ENCODE measurements around the gene MPO. TPM values are rescaled to one million over a fixed set of nuclear protein-coding genes. Genes with fewer than 3 reads are reported as not detected.

MPO gene, protein sequence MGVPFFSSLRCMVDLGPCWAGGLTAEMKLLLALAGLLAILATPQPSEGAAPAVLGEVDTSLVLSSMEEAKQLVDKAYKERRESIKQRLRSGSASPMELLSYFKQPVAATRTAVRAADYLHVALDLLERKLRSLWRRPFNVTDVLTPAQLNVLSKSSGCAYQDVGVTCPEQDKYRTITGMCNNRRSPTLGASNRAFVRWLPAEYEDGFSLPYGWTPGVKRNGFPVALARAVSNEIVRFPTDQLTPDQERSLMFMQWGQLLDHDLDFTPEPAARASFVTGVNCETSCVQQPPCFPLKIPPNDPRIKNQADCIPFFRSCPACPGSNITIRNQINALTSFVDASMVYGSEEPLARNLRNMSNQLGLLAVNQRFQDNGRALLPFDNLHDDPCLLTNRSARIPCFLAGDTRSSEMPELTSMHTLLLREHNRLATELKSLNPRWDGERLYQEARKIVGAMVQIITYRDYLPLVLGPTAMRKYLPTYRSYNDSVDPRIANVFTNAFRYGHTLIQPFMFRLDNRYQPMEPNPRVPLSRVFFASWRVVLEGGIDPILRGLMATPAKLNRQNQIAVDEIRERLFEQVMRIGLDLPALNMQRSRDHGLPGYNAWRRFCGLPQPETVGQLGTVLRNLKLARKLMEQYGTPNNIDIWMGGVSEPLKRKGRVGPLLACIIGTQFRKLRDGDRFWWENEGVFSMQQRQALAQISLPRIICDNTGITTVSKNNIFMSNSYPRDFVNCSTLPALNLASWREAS
- total RNA-seq, result 0.08 TPM
- long read RNA-seq, result 0 reads

DNA sequence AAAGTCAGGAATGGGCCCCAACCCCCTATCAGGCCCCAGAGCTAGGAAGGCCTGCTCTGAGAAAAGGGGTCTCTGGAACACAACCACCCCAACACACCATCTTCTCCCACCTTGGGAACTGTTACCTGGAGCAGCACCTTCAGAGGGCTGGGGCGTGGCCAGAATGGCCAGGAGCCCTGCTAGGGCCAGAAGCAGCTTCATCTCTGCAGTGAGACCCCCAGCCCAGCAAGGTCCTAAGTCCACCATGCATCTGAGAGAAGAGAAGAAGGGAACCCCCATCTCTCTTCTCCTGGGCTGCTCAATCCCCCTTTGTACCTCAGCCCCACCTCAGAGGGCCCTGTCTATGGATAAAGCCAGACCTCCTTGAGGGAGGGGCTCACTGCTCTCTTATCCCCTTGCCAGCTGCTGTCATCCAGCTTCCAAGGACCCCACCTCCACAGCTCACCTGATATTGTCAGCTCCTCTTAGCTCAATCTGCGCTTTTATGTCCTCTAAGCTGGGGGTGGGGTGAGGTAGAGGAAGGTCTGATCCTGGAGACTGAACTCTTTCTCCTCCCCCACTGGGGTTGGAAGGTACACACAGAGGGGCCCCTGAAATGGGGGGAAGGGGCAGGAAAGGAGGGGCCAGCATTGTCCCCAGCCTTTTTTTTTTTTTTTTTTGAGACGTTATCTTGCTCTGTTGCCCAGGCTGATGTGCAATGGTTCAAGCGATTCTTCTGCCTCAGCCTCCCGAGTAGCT lies at the start of gene MPO:
Gene MPO, minus strand, starts transcription at position 456 of the 738 bp plus-strand sequence. Its CDS starts 177 bp downstream, at position 279.
- no peak for ATAC-seq
- no peak for DNase-seq (ENCODE audit: missing footprints)
- intact Hi-C loops (cut with DNase I), result no loop called here

DNA sequence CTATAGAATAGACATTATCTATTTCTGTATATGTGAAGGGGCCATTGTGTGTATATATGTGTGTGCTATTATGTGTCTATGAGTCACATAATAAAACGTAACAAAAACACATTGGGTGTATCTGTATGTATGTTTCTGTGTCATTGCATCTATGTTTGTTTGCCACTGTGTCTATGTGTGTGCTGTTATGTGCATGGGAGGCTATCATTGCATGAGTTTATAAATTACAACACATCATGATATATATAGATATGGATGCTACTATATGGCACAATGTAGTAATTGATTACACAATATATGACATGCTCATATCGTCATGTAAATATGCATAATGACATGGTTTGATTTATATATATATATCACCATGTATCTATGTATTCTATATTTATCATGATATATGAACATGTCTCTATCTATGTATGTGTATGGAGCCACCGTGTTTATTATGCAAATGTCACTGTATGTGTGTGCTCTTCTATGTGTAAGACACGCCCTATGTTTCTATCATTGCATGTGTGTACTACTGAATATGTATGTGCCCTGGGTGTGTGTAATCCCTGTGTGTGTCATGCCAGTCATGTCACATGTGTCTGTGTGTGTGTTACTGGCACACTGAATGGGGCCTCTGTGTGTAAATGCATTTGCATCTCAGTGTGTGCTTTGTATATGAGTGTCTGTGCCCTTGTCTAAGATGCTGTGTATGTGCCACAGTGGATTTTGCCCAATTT lies 49.2 kb upstream of the MPO start:
- intact Hi-C loops (cut with DNase I), result loop anchor here (10.0 kb wide), 1 partner anchor 85 kb away; the partner anchor contains the start of gene RNF43
- DNase-seq (ENCODE audit: missing footprints) (no peak), ATAC-seq (no peak)

DNA sequence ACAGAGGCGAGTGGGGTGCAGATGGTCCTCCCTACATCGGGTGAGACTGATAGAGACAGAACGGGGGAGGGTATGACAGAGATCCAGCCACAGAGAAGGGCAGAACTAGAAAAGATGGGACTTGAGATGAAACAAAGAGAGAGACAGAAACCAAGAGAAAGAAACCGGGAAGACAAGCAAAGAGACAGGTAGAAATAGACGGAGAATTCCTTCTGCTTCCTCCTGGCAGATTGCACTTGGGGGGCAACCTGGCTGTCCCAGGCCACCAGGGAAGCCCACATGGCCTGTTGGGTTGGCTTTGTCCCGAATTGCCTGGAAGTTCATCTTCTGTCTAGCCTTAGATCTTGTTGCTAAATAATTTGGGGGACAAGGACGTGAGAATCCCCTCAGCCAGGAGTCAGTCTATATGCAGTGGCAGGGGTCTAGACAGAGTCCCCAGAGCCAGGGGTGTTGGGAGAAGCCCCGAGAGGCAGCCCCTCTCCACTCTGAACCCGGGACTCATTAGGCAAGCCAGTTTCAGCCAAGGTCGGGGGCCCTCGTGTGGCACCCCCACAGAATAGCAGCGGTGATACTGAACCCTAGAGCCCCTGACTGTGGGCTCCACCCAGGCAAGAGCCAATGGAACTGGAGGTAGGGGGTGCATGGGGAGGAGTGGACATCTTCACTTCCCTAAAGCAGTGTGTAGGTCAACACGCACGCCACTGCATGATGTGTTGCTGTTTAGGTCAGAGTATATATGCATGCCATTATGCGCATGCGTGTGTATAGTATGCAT lies 48.5 kb upstream of the MPO start:
- DNase-seq (ENCODE audit: missing footprints), result no peak
- intact Hi-C loops (cut with DNase I), result loop anchor here (10.0 kb wide), 1 partner anchor 86 kb away; the partner anchor contains the start of gene RNF43
- ATAC-seq, result peak; percentile 28

DNA sequence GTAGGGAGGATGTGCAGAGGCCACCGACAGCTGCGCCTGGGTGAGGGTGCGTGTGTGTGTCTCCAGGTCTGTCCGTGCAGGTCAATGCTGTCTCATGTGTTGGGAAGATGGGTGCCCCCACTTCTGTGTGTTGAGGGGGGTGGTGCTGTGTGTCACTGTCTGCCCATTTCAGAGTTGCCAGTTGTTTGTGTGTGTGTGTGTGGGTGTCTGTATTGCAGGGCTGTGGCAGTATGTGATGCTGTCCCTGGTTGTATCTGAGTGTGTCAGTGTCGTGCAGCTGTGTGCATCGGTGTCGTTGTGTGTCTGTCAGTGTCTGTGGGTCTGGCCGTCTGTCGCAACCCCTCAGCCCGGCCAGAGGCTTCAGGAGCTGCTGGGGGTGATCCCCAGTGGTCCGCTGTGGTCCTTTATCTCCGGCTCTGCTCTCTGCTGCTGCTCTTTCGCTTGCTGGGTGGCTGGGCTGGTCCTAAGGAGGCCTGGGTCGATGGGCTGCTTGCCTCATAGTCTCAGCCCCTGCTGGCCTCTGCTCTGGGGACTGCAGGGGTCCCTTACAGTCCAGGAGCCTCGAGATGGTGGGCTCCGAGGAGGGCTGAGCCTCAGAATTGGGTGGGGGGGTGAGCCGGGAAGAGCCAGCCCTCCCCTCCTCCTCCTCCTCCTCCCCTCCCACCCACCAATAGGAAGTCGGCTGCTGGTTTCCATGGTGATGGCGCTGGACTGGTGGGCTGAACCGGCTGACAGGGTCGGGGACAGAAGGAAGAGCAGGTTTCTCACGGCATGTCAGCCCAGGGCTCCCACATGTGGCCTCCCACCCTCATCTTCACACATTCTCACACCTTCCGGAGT lies 47.7 kb upstream of the MPO start, which contains the start of gene TSPOAP1:
Gene TSPOAP1, minus strand, starts transcription at position 601 of the 840 bp plus-strand sequence. CDS start 875 bp downstream, outside the sequence.
- intact Hi-C loops (cut with DNase I), result loop anchor here (10.0 kb wide), 1 partner anchor 86 kb away; the partner anchor contains the start of gene RNF43
- DNase-seq (ENCODE audit: missing footprints) (no peak), ATAC-seq (no peak)

DNA sequence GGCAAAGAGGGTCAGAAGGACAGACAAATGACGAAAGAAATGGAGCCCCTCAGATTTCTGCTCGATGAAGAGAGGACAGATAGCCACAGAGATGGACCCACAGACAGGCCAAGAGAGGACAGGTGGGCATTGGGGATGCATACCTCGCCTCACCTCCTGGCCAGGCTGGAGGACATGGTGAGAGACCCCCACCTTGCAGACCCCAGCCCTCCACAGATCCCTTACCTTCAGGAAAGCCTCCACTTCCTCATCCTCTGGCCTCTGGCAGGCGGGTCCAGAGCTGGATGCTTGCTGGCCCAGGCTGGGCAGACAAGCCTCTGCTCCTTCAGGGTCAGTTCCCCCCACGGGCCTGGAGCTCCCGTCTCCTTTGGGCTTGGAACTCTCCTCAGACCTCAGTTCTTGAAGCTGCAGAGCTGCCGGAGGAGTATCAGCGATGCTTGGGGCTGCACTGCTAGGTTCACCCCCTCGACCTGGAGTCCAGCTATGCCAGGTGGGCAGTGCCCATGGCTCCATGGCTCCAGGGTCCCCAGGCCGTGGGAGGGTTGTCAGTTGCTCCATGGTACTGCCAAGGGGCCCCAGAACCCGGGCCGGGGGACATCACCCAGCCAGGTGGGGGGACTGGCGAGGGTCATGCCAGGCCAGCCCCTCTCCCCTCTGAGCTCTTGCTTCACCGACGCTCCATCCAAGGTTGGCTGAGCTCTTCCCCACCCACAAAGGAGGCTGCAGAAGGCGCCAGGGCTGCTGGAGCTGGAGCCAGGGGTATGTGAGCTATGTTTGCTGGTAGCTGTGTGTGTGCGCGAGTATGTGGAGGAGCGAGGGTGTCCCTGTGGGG lies 46.8 kb upstream of the MPO start:
- intact Hi-C loops (cut with DNase I), result loop anchor here (10.0 kb wide), 1 partner anchor 87 kb away; the partner anchor contains the start of gene RNF43
- no peak for ATAC-seq
- DNase-seq (ENCODE audit: missing footprints), result no peak

DNA sequence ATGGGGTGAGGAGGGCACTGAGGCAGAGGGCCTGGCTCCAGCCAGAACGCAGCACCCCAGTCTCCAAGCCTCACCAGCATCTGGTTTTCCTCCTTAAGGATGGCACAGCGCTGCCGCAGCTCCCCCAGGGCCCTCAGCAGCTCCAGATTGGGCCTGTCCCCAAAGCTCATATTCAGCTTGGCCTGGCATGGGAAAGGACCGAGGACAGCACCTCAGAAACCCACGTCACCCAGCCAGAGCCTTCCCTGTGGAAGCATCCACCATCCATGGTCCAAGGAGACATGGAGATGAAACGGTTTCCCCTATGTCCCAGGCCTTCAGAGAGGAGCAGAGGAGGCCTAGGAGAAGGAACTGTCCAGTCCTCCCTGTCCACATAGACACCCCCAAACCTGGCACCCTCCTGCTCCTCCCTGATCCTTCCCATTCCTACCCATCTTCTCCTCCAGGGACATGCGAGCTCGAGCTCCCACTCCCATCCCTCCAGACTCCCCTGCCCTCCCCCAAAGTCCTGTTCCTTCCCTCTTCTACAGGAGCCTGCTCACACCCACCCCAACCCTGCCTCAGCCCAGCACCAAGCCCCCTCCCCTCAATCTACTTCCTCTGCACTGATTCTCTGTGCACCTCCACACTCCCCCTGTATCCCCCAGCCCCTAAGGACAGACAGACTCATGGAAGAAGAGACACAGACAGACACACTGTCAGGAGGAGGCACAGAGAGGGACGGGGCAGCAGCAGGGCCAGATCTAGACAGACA lies 46.1 kb upstream of the MPO start:
- DNase-seq (ENCODE audit: missing footprints) (no peak), ATAC-seq (no peak)
- intact Hi-C loops (cut with DNase I), result loop anchor here (10.0 kb wide), 1 partner anchor 88 kb away; the partner anchor contains the start of gene RNF43

DNA sequence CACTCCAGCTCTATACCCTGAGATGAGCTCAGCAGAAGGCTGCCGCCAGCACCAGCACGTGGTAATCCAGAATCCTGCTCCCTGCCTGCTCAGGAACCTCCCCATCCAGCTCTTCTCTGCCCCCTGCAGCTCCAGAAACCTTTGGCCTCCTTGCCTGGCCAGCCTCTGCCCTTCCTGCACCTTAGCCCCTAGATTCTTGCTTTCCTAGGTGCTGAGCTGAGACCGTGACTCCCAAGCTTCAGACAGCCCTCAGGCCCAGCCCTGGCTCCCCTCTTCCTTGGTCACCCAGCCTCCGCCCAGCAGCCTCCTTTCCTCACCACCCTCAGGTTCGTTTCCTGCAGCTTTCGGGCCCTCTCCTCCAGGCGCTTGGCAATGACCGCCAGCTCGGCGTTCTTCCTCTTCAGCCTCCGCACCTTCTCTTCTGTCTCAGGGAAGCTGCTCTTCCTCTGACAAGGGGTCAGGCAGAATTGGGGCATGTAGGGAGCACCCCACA lies 45.3 kb upstream of the MPO start:
- intact Hi-C loops (cut with DNase I), result loop anchor here (10.0 kb wide), 1 partner anchor 89 kb away; the partner anchor contains the start of gene RNF43
- ATAC-seq, result no peak
- DNase-seq (ENCODE audit: missing footprints), result no peak

DNA sequence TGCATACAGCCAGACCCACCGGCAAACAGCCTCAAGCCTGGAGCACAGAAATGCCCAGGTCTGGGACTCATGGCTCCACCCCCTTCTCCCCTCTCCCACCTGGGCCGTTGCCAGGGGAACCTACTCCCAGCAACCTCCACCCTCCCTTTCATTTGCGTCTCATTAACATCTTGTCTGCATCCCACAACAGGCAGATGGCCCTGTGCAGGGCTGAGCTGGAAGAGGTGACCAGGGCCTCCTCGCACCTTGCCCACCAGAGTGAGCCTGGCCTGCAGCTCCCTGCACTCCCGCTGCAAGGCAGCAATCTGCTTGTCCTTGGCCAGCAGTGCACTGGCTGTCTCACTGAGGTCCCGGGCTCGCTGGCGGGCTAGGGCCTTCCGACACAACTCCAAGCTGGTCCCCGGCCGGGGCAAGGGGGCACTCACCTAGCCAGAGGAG lies 44.6 kb upstream of the MPO start:
- ATAC-seq (no peak), DNase-seq (ENCODE audit: missing footprints) (no peak)
- intact Hi-C loops (cut with DNase I), result loop anchor here (10.0 kb wide), 1 partner anchor 89 kb away; the partner anchor contains the start of gene RNF43

DNA sequence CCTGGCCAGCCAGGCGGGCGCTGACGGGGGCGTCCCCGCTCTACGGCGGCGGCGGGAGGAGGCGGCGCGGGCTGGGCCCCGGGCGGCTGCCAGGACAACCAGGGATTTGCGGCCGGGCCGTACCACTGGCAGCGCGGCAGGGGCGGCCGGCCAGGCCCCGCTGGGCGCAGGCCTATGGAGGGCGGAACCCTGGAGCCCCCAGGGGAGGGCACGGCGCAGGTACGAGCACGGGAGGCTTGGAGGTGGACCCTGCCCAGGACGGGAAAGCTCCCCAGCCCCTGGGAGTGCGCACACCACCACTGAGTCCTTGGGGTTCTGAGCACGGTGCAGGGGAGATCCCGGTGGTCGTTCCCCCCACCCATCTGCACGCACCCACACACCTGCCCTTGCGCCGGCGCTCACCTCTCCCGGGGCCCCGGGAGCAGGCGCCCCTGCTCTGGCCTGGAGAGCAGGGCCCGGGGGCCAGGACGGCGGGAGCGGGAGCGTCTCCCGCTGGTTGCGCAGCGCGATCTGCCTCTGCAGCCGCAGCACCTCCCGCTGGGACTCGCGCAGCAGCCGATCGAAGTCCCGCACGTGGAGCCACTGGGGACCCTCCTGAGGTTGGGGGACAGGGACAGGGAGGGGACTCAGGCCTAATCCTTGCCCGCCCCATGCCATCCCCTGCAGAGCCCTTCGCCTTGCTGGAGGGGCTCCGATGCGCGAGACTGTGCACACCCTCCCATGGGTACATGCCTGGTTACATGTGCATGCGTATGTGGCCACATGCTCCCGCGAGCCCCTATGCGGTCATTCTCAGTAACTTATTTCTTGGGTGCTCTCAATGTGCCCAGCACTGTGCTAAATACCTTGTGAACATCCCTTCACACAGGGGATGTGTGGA lies 43.9 kb upstream of the MPO start:
- ATAC-seq, result peak; percentile 77
- intact Hi-C loops (cut with DNase I), result loop anchor here (10.0 kb wide), 1 partner anchor 90 kb away; the partner anchor contains the start of gene RNF43
- no peak for DNase-seq (ENCODE audit: missing footprints)

DNA sequence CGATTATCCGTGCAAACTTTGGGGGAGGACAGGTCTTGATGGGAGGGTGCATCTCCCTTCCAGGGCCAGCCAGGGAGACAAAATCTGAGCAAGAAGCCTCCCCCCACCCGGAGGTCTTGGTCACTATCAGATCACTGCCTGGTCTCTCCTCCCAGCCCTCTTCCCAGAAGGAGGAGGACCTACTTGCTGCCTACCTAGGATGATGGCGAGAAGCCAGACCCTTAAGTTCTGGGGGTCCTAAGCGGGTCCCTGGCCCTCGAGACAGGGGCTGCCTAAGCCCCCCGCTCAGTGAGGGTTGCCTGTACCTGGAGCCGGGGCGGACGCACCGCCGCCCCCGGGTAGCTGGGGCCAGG lies 43.3 kb upstream of the MPO start:
- no peak for ATAC-seq
- no peak for DNase-seq (ENCODE audit: missing footprints)
- intact Hi-C loops (cut with DNase I), result loop anchor here (10.0 kb wide), 1 partner anchor 91 kb away; the partner anchor contains the start of gene RNF43

DNA sequence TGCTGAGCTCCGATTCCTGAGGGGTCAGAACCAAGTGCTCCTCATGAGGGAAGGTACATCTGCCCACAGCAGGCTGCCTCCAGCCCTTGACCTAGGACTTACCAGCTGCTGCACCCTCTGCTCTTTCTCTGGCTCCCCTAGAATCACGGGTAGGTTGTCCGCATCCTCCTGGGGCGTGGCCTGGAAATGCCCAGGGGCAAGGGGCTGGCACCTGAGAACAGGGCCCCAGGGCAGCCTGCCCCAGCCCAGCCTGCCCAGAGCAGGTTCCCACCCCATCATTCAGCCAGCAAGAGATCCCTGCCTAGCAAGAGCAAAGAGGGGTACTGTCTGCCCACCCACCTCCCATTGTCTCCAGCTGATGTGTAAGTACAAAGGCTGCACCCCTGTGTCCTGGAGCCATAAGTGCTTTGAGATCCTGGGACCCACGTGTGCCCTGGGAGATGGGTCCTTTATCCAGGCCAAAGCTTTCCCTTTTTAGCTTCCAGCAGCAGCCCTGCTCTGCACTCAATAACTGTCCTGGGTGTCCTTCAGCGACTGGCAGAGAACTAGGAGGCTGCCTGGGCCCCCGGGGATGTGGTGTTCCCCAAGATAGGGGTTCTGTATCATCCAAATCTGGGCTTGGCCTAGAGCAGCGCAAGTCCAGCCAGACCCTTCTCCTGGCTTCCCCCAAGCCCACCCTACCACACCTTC lies 42.8 kb upstream of the MPO start:
- intact Hi-C loops (cut with DNase I), result loop anchor here (10.0 kb wide), 1 partner anchor 91 kb away; the partner anchor contains the start of gene RNF43
- no peak for DNase-seq (ENCODE audit: missing footprints)
- ATAC-seq, result peak; percentile 21

DNA sequence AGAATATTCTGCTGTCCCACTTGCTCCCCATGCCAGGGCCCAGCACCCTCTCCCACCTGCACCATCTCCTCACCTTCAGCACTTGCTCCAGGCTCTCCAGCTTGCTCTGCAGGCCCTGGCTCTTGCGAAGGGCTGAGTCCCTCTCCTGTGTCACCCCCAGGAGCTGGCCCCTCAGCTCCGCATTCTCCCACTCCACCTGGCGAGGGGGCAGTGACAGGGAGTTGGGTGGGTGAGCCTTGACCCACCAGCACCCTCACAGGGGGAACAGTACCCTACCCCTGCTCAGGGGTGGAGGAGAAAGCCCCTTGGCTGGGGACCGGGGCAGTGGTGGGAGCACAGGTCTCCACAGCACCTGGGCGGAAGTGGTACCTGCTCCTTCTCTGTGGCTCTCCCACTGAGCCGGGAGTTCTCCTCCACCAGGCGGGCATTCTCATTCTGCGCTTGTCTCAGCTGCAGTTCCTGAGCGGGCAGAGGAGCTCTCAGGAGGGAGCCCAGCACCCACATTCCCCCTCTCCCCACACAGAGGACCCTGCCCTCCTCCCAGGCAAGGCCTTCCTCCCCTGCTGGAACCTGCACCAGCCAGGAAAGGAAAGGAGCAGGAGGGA lies 41.9 kb upstream of the MPO start:
- intact Hi-C loops (cut with DNase I), result loop anchor here (10.0 kb wide), 1 partner anchor 92 kb away; the partner anchor contains the start of gene RNF43
- no peak for DNase-seq (ENCODE audit: missing footprints)

More for the DNA sequence above, 41.9 kb upstream of the MPO start:
- no peak for ATAC-seq

Data from Right ventricle myocardium inferior (tissue), 1 donor.